Spleen (tissue), 7 donors: Measurements from ENCODE around the gene FREY1.

Experiments
- POLR2A ChIP-seq, 3 donors: fragments of 450-650 bp; IDR thresholded peaks; one replicate each; pipeline ENCODE4 v1.5.1; 2017; ENCODE audit warnings: antibody characterized with exemption in 3 of 3, mild to moderate bottlenecking in 1 of 3
- POLR2AphosphoS5 ChIP-seq, 3 donors: sonication (generic); formaldehyde crosslinking; IDR thresholded peaks; one replicate each; pipeline ENCODE4 v1.5.1; 2017; ENCODE audit warnings: antibody characterized with exemption in 3 of 3
- TF ChIP-seq, protein P1 (sequence below), 11 experiments: fragments of 200-600 bp in 7 of 11; fragments of 450-650 bp in 4 of 11; sonication (generic) in 4 of 11; IDR thresholded peaks in 8 of 11; conservative IDR thresholded peaks in 3 of 11; 1 replicate in 7 of 11; 2 replicates in 4 of 11; pipeline versions ENCODE4 v1.4.0 to v1.8.0; 2016 to 2021; ENCODE audit warnings: antibody characterized with exemption in 11 of 11, inconsistent platforms in 4 of 11, mild to moderate bottlenecking in 1 of 11
- donor health status: DM: no; HTN: no; CAD: no; lungs with moderate emphysema.
- donor health status: DM: no; HTN: no; CAD: no.
- donor health status: DM: no; HTN: no; CAD: no.

DNA sequence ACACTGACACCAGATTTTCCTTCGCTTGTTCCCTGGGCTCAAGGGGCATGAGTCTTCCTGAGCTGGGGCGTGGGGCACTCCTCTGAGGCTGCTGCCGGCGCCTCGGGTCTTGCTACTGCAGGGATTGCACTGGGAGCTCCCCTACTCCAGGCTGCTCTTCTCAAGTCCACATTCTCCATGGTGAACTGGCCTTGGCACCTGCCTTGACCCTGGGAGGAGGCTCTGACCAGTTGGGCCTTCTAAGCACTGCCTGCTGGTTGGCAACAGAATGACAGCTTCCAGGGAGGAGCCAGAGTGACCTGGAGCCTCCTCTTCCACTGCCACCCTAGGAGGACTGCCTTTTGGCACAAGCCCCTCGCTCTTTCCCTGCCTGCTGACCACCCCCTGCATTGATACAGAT is 9.5 kb downstream of the FREY1 start:
- TF ChIP-seq, protein P1, sequence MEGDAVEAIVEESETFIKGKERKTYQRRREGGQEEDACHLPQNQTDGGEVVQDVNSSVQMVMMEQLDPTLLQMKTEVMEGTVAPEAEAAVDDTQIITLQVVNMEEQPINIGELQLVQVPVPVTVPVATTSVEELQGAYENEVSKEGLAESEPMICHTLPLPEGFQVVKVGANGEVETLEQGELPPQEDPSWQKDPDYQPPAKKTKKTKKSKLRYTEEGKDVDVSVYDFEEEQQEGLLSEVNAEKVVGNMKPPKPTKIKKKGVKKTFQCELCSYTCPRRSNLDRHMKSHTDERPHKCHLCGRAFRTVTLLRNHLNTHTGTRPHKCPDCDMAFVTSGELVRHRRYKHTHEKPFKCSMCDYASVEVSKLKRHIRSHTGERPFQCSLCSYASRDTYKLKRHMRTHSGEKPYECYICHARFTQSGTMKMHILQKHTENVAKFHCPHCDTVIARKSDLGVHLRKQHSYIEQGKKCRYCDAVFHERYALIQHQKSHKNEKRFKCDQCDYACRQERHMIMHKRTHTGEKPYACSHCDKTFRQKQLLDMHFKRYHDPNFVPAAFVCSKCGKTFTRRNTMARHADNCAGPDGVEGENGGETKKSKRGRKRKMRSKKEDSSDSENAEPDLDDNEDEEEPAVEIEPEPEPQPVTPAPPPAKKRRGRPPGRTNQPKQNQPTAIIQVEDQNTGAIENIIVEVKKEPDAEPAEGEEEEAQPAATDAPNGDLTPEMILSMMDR (IDR thresholded peaks at IDR 0.05 in 8 of 11, conservative IDR thresholded peaks at IDR 0.05 in 3 of 11), result no peak
- TF ChIP-seq POLR2A (IDR thresholded peaks at IDR 0.05), result no peak
- no peak for TF ChIP-seq POLR2AphosphoS5 (IDR thresholded peaks at IDR 0.05)
